ENCODE data around the gene NOTUM.

DNA sequence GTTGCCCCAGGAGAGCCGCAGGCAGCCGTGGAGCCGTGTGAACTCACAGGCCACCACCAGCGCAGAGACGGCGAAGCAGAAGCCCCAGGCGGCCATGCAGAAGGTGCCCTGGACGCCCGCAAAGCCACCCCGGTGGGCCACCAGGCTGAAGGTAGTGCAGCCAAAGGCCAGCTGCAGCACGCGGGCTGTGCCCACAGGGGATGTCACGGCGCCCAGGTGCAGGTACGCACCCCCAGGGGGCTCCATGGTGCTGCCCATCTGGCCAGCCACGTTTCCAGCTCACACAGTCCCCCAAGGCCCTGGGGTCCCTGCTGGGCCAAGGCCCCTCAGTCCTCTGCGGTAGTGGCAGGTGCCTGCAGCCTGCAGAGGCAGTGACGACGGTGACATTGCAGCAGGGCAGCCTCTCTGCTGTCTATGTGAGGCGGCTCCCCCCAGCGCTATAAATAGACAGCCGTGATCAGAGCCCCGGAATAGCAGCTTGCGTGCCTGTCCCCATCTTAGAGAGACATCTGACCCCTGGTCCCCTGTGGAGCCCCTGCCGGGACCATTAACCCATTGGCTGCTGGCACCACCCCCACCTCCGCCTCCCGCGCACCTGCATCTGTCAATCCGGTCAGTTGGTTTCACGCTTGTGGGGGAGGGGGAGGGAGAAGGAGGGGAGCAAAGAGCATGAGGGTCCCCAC, 19.4 kb downstream of the NOTUM start:
- TF ChIP-seq, protein P1, sequence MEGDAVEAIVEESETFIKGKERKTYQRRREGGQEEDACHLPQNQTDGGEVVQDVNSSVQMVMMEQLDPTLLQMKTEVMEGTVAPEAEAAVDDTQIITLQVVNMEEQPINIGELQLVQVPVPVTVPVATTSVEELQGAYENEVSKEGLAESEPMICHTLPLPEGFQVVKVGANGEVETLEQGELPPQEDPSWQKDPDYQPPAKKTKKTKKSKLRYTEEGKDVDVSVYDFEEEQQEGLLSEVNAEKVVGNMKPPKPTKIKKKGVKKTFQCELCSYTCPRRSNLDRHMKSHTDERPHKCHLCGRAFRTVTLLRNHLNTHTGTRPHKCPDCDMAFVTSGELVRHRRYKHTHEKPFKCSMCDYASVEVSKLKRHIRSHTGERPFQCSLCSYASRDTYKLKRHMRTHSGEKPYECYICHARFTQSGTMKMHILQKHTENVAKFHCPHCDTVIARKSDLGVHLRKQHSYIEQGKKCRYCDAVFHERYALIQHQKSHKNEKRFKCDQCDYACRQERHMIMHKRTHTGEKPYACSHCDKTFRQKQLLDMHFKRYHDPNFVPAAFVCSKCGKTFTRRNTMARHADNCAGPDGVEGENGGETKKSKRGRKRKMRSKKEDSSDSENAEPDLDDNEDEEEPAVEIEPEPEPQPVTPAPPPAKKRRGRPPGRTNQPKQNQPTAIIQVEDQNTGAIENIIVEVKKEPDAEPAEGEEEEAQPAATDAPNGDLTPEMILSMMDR (IDR thresholded peaks at IDR 0.05): no peak
- no peak for TF ChIP-seq POLR2AphosphoS5 (IDR thresholded peaks at IDR 0.05; ENCODE audit: insufficient read depth in 1 of 2, low read depth in 1 of 2)
